HepG2 (cell line): ENCODE measurements around the gene LRRC8E. TPM values are rescaled to one million over a fixed set of nuclear protein-coding genes. Genes with fewer than 3 reads are reported as not detected.

Source experiments
- CCAR2 ChIP-seq: fragments of 200-400 bp; formaldehyde crosslinking; optimal IDR thresholded peaks from 2 replicates; pipeline ENCODE3; 2018; ENCODE audit warnings: low read depth, mild to moderate bottlenecking, low read length, moderate library complexity
- ETV5 ChIP-seq: IDR thresholded peaks from 2 replicates; pipeline ENCODE4 v1.6.1; 2018; ENCODE audit warnings: missing biosample characterization, missing genetic modification reagents, inconsistent platforms, borderline replicate concordance
- HNF4G ChIP-seq, 2 experiments: sonication (generic) in 1 of 2; formaldehyde crosslinking in 1 of 2; IDR thresholded peaks; 2 replicates each; pipeline versions ENCODE4 v1.4.0 to v1.6.1; 2011 to 2020; ENCODE audit warnings: borderline replicate concordance in 2 of 2, low read depth in 2 of 2, mild to moderate bottlenecking in 2 of 2, low read length in 1 of 2, missing genetic modification reagents in 1 of 2, moderate library complexity in 1 of 2
- POGZ ChIP-seq: sonication (generic); formaldehyde crosslinking; IDR thresholded peaks from 2 replicates; pipeline ENCODE4 v1.4.0; 2020; ENCODE audit warnings: mild to moderate bottlenecking, missing genetic modification reagents
- SSRP1 ChIP-seq: IDR thresholded peaks from 2 replicates; pipeline ENCODE4 v1.6.1; 2016; ENCODE audit warnings: control low read depth
- ZNF180 ChIP-seq: sonication (generic); formaldehyde crosslinking; IDR thresholded peaks from 2 replicates; pipeline ENCODE4 v1.4.0; 2020; ENCODE audit warnings: low read depth, missing genetic modification reagents, borderline replicate concordance
- ZNF230 ChIP-seq: sonication (generic); formaldehyde crosslinking; IDR thresholded peaks from 2 replicates; pipeline ENCODE4 v1.4.0; 2020; ENCODE audit warnings: mild to moderate bottlenecking, missing genetic modification reagents
- ZNF33A ChIP-seq: sonication (generic); formaldehyde crosslinking; IDR thresholded peaks from 2 replicates; pipeline ENCODE4 v1.5.1; 2020; ENCODE audit warnings: missing genetic modification reagents, mild to moderate bottlenecking, moderate library complexity, borderline replicate concordance
- ZNF598 ChIP-seq: sonication (generic); formaldehyde crosslinking; IDR thresholded peaks from 2 replicates; pipeline ENCODE4 v1.5.1; 2020; ENCODE audit warnings: mild to moderate bottlenecking, missing genetic modification reagents, borderline replicate concordance
- ZNF724P ChIP-seq: sonication (generic); formaldehyde crosslinking; IDR thresholded peaks from 2 replicates; pipeline ENCODE4 v1.8.0; 2022; ENCODE audit warnings: missing genetic modification reagents, borderline replicate concordance
- ZNF780A ChIP-seq: sonication (generic); formaldehyde crosslinking; IDR thresholded peaks from 2 replicates; pipeline ENCODE4 v1.8.0; 2022; ENCODE audit warnings: mild to moderate bottlenecking, missing genetic modification reagents, moderate library complexity
- polyA plus RNA-seq, 8 experiments: library from polyadenylated mRNA; depleted of rRNA in 3 of 8; stranded (reverse) in 7 of 8; unstranded in 1 of 8; fragments of >200 nt; fragmentation: Illumina TruSeq in 4 of 8; extraction: Trizol in 4 of 8; gene quantifications; 2 replicates each; pipeline versions ENCODE4 v1.2.1 to v1.2.3, GENCODE V29; 2011 to 2016; ENCODE audit warnings: low read depth in 4 of 8, missing spikeins in 1 of 8, mixed read lengths in 1 of 8; ENCODE audit not compliant: insufficient read depth in 1 of 8
- total RNA-seq, 5 experiments: library from RNA; depleted of rRNA; stranded (reverse); fragments of >200 nt; fragmentation: Illumina TruSeq; extraction: Trizol; gene quantifications; 2 replicates each; pipeline ENCODE4 v1.2.3, GENCODE V29; 2016; ENCODE audit warnings: low read depth in 1 of 5
- TF ChIP-seq, protein P1 (sequence below): sonication (generic); formaldehyde crosslinking; IDR thresholded peaks from 2 replicates; pipeline ENCODE4 v1.4.0; 2020; ENCODE audit warnings: missing genetic modification reagents
- TF ChIP-seq, protein P2 (sequence below): sonication (generic); formaldehyde crosslinking; IDR thresholded peaks from 2 replicates; pipeline ENCODE4 v1.5.0; 2020; ENCODE audit warnings: mild to moderate bottlenecking, missing genetic modification reagents
- TF ChIP-seq, protein P3 (sequence below): sonication (generic); formaldehyde crosslinking; IDR thresholded peaks from 2 replicates; pipeline ENCODE4 v1.9.0; 2021; ENCODE audit warnings: missing genetic modification reagents, borderline replicate concordance
- TF ChIP-seq, protein P4 (sequence below): conservative IDR thresholded peaks from 2 replicates; pipeline ENCODE4 v1.6.1; 2018; ENCODE audit warnings: missing genetic modification reagents
- TF ChIP-seq, protein P5 (sequence below): IDR thresholded peaks from 2 replicates; pipeline ENCODE4 v1.6.1; 2016; ENCODE audit warnings: mild to moderate bottlenecking, missing biosample characterization, missing genetic modification reagents
- TF ChIP-seq, protein P6 (sequence below): sonication (generic); formaldehyde crosslinking; IDR thresholded peaks from 2 replicates; pipeline ENCODE4 v1.4.0; 2020; ENCODE audit warnings: mild to moderate bottlenecking, low read depth, missing genetic modification reagents

Gene LRRC8E
- total and polyA plus RNA-seq, 2 of the 13 experiments (the other 11 are each of a cell fraction or from before 2014, with no cell fraction given), result 8.0 to 10.3 TPM

DNA sequence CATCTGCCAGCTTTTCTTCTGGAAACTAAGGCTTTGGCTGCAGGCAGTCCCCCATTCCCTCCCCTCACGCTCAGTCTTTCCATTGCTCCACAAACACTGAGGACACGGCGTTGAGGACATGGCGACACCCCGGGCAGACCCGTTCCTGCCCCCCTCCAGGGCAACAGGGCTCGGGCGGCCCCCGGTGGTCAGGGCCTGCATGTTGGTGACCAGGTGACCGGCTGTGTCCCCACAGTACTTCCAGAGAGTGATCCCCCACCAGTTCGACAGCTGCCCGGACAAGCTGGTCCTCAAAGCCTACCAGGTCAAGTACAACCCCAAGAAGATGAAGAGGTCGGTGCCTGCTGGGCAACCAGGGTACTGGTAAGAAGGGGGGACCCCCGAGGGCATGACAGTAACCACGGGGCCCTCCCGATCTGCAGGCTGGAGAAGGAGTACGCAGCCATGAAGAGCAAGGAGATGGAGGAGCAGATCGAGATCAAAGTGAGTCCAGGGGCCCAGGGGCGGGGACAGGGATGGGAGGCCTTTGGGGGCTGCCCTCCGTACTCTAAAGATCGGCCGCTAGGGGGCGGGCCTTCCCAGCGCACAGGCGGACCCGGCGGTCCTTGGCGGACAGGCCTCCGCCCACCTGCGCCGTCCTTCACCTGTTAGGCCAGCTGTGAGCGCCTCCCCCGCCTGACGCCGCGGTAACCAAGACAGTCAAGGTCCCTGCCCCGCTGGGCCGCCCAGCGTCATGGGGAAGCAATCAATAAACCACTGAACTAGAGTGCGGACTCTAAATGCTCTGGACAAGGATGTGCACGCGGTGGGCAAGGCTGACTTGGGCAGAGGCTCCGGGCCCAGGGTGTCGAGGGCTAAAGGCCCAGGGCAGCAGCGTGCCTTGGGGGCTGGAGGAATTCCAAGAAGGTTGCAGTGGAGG lies 35.2 kb upstream of the LRRC8E start (continued):
- TF ChIP-seq, protein P1, sequence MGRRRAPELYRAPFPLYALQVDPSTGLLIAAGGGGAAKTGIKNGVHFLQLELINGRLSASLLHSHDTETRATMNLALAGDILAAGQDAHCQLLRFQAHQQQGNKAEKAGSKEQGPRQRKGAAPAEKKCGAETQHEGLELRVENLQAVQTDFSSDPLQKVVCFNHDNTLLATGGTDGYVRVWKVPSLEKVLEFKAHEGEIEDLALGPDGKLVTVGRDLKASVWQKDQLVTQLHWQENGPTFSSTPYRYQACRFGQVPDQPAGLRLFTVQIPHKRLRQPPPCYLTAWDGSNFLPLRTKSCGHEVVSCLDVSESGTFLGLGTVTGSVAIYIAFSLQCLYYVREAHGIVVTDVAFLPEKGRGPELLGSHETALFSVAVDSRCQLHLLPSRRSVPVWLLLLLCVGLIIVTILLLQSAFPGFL (CRISPR knock-in tag), result no peak
- TF ChIP-seq, protein P2, sequence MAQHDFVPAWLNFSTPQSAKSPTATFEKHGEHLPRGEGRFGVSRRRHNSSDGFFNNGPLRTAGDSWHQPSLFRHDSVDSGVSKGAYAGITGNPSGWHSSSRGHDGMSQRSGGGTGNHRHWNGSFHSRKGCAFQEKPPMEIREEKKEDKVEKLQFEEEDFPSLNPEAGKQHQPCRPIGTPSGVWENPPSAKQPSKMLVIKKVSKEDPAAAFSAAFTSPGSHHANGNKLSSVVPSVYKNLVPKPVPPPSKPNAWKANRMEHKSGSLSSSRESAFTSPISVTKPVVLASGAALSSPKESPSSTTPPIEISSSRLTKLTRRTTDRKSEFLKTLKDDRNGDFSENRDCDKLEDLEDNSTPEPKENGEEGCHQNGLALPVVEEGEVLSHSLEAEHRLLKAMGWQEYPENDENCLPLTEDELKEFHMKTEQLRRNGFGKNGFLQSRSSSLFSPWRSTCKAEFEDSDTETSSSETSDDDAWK (CRISPR knock-in tag), result no peak
- TF ChIP-seq, protein P3, sequence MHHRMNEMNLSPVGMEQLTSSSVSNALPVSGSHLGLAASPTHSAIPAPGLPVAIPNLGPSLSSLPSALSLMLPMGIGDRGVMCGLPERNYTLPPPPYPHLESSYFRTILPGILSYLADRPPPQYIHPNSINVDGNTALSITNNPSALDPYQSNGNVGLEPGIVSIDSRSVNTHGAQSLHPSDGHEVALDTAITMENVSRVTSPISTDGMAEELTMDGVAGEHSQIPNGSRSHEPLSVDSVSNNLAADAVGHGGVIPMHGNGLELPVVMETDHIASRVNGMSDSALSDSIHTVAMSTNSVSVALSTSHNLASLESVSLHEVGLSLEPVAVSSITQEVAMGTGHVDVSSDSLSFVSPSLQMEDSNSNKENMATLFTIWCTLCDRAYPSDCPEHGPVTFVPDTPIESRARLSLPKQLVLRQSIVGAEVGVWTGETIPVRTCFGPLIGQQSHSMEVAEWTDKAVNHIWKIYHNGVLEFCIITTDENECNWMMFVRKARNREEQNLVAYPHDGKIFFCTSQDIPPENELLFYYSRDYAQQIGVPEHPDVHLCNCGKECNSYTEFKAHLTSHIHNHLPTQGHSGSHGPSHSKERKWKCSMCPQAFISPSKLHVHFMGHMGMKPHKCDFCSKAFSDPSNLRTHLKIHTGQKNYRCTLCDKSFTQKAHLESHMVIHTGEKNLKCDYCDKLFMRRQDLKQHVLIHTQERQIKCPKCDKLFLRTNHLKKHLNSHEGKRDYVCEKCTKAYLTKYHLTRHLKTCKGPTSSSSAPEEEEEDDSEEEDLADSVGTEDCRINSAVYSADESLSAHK (CRISPR knock-in tag), result no peak
- TF ChIP-seq HNF4G (IDR thresholded peaks at IDR 0.05; ENCODE audit: borderline replicate concordance, low read depth, low read length) (peak; percentile 43; the same call in 1 of the 2 replicates), HNF4G (CRISPR knock-in tag; IDR thresholded peaks at IDR 0.05; ENCODE audit: borderline replicate concordance, low read depth) (peak; percentile 68; the same call in 1 of the 2 replicates), ZNF724P (CRISPR knock-in tag) (peak; percentile 79), POGZ (CRISPR knock-in tag) (no peak), ZNF230 (peak; percentile 95; the same call in 1 of the 2 replicates), ZNF598 (0 out of 2 replicates have a peak, but pooled peaks have one; percentile 23), ETV5 (peak; percentile 75; the same call in 1 of the 2 replicates), ZNF780A (CRISPR knock-in tag) (no peak), SSRP1 (CRISPR knock-in tag) (peak; percentile 55; the same call in 1 of the 2 replicates), ZNF180 (CRISPR knock-in tag) (no peak), ZNF33A (CRISPR knock-in tag) (no peak), CCAR2 (no peak)
- TF ChIP-seq, protein P4, sequence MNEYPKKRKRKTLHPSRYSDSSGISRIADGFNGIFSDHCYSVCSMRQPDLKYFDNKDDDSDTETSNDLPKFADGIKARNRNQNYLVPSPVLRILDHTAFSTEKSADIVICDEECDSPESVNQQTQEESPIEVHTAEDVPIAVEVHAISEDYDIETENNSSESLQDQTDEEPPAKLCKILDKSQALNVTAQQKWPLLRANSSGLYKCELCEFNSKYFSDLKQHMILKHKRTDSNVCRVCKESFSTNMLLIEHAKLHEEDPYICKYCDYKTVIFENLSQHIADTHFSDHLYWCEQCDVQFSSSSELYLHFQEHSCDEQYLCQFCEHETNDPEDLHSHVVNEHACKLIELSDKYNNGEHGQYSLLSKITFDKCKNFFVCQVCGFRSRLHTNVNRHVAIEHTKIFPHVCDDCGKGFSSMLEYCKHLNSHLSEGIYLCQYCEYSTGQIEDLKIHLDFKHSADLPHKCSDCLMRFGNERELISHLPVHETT, result peak; percentile 63; the same call in 1 of the 2 replicates
- TF ChIP-seq, protein P5, sequence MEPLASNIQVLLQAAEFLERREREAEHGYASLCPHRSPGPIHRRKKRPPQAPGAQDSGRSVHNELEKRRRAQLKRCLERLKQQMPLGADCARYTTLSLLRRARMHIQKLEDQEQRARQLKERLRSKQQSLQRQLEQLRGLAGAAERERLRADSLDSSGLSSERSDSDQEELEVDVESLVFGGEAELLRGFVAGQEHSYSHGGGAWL (CRISPR knock-in tag), result peak; percentile 97
- TF ChIP-seq, protein P6, sequence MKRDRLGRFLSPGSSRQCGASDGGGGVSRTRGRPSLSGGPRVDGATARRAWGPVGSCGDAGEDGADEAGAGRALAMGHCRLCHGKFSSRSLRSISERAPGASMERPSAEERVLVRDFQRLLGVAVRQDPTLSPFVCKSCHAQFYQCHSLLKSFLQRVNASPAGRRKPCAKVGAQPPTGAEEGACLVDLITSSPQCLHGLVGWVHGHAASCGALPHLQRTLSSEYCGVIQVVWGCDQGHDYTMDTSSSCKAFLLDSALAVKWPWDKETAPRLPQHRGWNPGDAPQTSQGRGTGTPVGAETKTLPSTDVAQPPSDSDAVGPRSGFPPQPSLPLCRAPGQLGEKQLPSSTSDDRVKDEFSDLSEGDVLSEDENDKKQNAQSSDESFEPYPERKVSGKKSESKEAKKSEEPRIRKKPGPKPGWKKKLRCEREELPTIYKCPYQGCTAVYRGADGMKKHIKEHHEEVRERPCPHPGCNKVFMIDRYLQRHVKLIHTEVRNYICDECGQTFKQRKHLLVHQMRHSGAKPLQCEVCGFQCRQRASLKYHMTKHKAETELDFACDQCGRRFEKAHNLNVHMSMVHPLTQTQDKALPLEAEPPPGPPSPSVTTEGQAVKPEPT (CRISPR knock-in tag), result peak; percentile 87
